BJ (cell line): ENCODE measurements around the gene DNAH1. TPM values are rescaled to one million over a fixed set of nuclear protein-coding genes. Genes with fewer than 3 reads are reported as not detected.

Experiments used
- CTCF ChIA-PET: fragments of 350-600 bp; formaldehyde crosslinking; extraction: SDS; loops from one replicate; lab custom pipeline; 2021; ENCODE audit warnings: antibody characterized with exemption, inconsistent platforms; lab: Yijun Ruan, JAX
- POLR2A ChIA-PET: fragments of 300-600 bp; sonication (Branson Sonifier 250); formaldehyde crosslinking; extraction: SDS; loops from one replicate; lab custom pipeline; 2021; ENCODE audit warnings: antibody characterized with exemption; lab: Charles Lee
- DNase-seq: peaks from one replicate; pipeline ENCODE4 v3.0.0-alpha.2; 2011; ENCODE audit warnings: low read depth
- H3K27me3 ChIP-seq: 2 replicates; pipeline ENCODE4 v1.6.0; 2011; ENCODE audit warnings: low read length; ENCODE audit not compliant: control insufficient read depth, insufficient read depth
- H3K36me3 ChIP-seq: 2 replicates; pipeline ENCODE4 v1.5.1; 2011; ENCODE audit warnings: low read length; ENCODE audit not compliant: control insufficient read depth, insufficient read depth
- H3K4me3 ChIP-seq: 2 replicates; pipeline ENCODE4 v1.5.1; 2011; ENCODE audit warnings: low read depth, mild to moderate bottlenecking, control low read depth, low read length
- CTCF ChIP-seq: IDR thresholded peaks from 2 replicates; pipeline ENCODE4 v1.5.1; 2011; ENCODE audit warnings: low read depth, mild to moderate bottlenecking, control low read depth, inconsistent platforms, low read length, moderate library complexity; ENCODE audit not compliant: insufficient read depth
- polyA plus RNA-seq: library from polyadenylated mRNA; depleted of rRNA; stranded (reverse); fragments of >200 nt; gene quantifications from 2 replicates; pipeline ENCODE4 v1.2.3, GENCODE V29; 2011

Gene DNAH1
- polyA plus RNA-seq, 1 experiment, result 4.8 TPM

GRCh38 chr3:52420388-52420787 is 104.3 kb downstream of the DNAH1 start:
- TF ChIP-seq CTCF, result no peak
- CTCF ChIA-PET, result interaction anchor here (1.2 to 6.9 kb wide), 4 partner anchors 8 to 200 kb away, joined by 3 to 49 read pairs (median 16); partner anchors contain the start of gene SEMA3G

GRCh38 chr3:52422669-52423068 is 106.5 kb downstream of the DNAH1 start:
- CTCF ChIA-PET, result interaction anchor here (2.7 to 6.9 kb wide), 2 partner anchors 10 to 25 kb away, joined by 16 to 49 read pairs; partner anchors contain the start of gene SEMA3G
- no peak for DNase-seq
- no peak for TF ChIP-seq CTCF
- no peak overlapping the region for H3K4me3 ChIP-seq
- no peaks in the 10 kb centered on the region for H3K36me3 ChIP-seq
- POLR2A ChIA-PET, result no interaction called here
- H3K27me3 ChIP-seq, result no peaks in the 10 kb centered on the region

More at GRCh38 chr3:52420388-52420787, 104.3 kb downstream of the DNAH1 start:
- Histone ChIP-seq H3K27me3 (no peaks in the 10 kb centered on the region), H3K4me3 (no peak overlapping the region), H3K36me3 (no peaks in the 10 kb centered on the region)
- DNase-seq, result no peak
- POLR2A ChIA-PET, result no interaction called here

- H3K27me3 ChIP-seq, result no peaks in the 10 kb centered on the region
- H3K36me3 ChIP-seq, result no peaks in the 10 kb centered on the region
- no peak for DNase-seq
- ChIA-PET CTCF (interaction anchor here (2.7 to 6.9 kb wide), 2 partner anchors 11 to 24 kb away, joined by 16 to 49 read pairs; partner anchors contain the start of gene SEMA3G), POLR2A (no interaction called here)
- H3K4me3 ChIP-seq, result no peak overlapping the region
- TF ChIP-seq CTCF, result no peak
Observed at GRCh38 chr3:52423173-52423572, 107.1 kb downstream of the DNAH1 start.

GRCh38 chr3:52428151-52429005 is 112.3 kb downstream of the DNAH1 start:
- no peaks in the 10 kb centered on the region for H3K27me3 ChIP-seq
- H3K4me3 ChIP-seq, result no peak overlapping the region
- peak; percentile 83 for TF ChIP-seq CTCF
- ChIA-PET POLR2A (no interaction called here), CTCF (interaction anchor here (0.5 to 16.0 kb wide), 12 partner anchors 10 to 451 kb away, joined by 3 to 445 read pairs (median 5); partner anchors contain the start of genes SEMA3G, TNNC1 and UQCC5)
- DNase-seq, result peak; percentile 43
- H3K36me3 ChIP-seq, result no peaks in the 10 kb centered on the region

GRCh38 chr3:52429031-52429430 is 112.9 kb downstream of the DNAH1 start:
- POLR2A ChIA-PET, result no interaction called here
- CTCF ChIA-PET, result interaction anchor here (1.2 to 16.0 kb wide), 7 partner anchors 9 to 57 kb away, joined by 3 to 445 read pairs (median 21); partner anchors contain the start of genes SEMA3G and TNNC1
- DNase-seq, result no peak
- Histone ChIP-seq H3K4me3 (no peak overlapping the region), H3K27me3 (peaks cover 2% of the 10 kb centered on the region; the same call in 1 of the 2 replicates), H3K36me3 (no peaks in the 10 kb centered on the region)
- TF ChIP-seq CTCF, result no peak
